DMS79 (cell line): Measurements from ENCODE around the gene POTEI.
"Not testable (repeated sequence)": the region's sequence is repeated elsewhere in the genome, so short reads cannot be mapped to it uniquely, and the experiment has no call there.

Experiments used
- DNase-seq: peaks from one replicate; lab custom pipeline; 2025; lab: John Stamatoyannopoulos, UW

The POTEI gene

DNA sequence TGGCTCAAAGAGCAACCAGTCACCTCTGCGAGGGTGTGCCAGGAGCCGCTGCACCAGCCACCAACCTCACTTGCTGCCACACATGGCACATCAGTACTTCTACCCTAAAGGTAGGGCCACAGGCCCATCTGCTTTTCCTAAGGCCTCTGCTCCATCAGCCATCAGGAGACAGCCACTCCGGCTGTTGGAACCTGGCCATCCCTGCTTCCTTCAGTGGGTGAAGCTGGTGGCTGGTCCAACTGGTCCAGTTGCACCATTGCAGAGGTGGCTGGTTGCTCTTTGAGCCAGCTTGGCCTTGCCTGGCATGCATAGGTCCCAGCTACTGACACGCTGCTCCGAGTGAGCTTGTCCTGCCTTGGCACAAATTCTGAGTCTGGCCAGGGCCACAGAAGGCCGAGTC, 53.7 kb downstream of the POTEI start:
- DNase-seq, result not testable (repeated sequence)

DNA sequence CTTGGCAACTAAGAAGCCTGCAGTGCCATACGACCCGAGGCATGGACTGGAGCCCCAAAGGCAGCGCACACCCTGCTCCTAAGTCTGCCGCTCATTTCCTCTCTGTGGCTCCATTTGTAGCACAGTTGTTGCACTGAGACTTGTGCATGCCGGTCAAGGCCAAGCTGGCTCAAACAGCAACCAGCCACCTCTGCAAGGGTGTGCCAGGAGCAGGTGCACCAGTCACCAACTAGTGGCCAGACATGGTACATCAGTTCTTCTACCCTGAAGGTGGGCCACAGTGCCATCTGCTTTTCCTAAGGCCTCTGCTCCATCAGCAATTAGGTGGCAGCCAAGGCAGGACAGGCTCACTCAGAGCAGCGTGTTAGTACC, 54.4 kb downstream of the POTEI start:
- DNase-seq, result not testable (repeated sequence)

DNA sequence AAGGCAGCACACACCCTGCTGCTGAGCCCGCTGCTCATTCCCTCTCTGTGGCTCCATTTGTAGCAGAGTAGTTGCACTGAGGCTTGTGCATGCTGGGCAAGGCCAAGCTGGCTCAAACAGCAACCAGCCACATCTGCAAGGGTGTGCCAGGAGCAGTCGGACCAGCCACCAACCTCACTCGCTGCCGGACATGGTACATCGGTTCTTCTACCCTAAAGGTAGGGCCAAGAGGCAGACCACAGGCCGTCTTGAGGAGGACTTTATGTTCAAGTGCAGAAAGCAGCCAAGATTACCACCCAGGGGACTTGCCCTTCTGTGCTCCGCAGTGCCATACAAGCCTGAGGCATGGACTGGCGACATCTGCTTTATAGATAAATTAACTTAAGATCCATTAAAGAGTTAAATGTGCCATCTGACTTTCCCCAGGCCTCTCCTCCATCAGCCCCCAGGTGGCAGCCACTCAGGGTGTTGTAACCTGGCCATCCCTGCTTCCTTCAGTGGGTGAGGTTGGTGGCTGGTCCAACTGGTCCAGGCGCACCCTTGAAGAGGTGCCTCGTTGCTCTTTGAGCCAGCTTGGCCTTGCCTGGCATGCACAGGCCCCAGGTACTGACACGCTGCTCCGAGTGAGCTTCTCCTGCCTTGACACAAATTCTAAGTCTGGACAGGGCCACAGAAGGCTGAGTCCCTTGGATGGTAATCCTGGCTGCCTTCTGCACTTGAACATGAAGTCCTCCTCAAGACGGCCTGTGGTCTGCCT, 55.0 kb downstream of the POTEI start:
- not testable (repeated sequence) for DNase-seq

DNA sequence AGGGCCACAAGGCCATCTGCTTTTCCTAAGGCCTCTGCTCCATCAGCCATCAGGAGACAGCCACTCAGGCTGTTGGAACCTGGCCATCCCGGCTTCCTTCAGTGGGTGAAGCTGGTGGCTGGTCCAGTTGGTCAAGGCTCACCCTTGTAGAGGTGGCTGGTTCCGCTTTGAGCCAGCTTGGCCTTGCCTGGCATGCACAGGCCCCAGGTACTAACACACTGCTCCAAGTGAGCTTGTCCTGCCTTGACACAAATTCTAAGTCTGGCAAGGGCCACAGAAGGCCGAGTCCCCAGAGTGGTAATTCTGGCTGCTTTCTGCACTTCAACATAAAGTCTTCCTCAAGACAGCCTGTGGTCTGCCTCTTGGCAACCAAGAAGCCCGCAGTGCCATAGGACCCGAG, 56.2 kb downstream of the POTEI start:
- not testable (repeated sequence) for DNase-seq

DNA sequence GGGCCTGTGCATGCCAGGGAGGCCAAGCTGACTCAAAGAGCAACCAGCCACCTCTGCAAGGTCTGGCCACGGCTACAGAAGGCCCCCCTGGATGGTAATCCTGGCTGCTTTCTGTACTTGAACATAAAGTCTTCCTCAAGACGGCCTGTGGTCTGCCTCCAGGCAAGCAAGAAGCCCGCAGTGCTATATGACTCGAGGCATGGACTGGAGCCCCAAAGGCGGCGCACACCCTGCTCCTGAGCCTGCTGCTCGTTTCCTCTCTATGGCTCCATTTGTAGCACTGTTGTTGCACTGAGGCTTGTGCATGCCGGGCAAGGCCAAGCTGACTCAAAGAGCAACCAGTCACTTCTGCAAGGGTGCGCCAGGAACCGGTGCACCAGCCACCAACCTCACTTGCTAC, 57.3 kb downstream of the POTEI start:
- DNase-seq, result not testable (repeated sequence)

DNA sequence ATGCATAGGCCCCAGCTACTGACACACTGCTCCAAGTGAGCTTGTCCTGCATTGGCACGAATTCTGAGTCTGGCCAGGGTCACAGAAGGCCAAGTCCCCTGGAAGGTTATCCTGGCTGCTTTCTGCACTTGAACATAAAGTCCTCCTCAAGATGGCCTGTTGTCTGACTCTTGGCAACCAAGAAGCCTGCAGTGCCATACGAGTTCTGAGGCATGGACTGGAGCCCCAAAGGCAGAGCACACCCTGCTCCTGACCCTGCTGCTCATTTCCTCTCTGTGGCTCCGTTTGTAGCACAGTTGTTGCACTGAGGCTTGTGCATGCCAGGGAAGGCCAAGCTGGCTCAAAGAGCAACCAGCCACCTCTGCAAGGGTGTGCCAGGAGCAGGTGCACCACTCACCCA, 57.9 kb downstream of the POTEI start:
- not testable (repeated sequence) for DNase-seq

DNA sequence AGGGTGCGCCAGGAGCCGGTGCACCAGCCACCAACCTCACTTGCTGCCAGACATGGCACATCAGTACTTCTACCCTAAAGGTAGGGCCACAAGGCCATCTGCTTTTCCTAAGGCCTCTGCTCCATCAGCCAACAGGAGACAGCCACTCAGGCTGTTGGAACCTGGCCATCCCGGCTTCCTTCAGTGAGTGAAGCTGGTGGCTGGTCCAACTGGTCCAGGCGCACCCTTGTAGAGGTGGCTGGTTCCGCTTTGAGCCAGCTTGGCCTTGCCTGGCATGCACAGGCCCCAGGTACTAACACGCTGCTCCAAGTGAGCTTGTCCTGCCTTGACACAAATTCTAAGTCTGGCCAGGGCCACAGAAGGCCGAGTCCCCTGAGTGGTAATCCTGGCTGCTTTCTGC, 58.8 kb downstream of the POTEI start:
- DNase-seq, result not testable (repeated sequence)

DNA sequence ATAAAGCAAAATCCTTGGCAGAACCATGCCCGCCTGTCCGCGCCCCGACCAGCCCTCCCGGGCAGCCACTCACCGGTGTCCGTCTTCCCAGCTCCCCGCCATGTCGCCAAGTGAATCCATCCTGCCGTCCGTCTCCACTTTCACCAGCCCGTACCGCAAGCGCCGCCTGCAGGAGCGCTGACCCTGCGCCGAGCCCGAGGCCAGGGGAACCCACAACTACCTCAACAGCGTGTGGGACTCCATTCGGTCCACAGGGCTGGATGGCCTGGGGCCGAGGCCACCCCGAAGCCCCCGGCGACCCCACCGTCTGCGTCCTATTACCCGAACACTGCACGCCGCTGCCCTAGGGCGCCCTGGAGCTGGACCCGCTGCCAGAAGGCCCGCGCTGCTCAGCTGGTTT, 81.5 kb downstream of the POTEI start:
- not testable (repeated sequence) for DNase-seq

DNA sequence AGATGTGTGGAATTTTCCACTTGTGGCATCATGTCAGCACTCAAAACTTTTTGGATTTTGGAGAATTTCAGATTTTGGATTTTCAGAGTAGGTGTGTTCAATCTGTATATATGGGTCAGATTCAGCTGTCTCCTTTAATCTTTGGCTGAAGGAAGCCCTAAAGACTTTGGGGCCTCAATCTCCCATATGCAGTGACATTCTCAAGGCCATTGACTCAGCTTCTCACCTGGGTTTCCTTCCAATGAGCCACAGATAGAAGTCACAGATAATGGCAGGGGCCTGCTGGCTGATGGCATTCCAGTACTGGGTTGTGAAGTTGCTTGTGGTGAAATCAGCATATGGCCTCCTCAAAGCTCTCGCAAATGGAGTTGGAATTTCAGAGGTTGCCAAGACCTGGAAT, 90.3 kb downstream of the POTEI start:
- DNase-seq, result not testable (repeated sequence)

DNA sequence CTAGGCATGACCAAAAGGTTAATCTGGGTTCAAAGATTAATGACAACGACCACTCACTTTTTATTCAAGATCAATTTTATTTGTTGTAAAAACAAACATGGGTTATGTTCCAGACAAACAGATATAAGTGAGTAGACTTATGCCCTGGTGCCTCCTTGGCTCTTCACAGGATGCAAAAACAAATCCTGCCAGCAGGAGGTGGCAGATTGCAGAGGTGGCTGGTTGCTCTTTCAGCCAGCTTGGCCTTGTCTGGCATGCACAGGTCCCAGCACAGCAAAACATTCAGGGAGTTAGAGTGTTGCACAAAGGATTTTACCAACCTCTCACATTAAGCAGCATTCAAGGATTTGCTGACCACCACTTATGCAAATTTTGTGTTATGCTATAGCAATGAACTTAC, 92.4 kb downstream of the POTEI start:
- DNase-seq, result not testable (repeated sequence)
